GM19239 (cell line): ENCODE data around the gene TARP.

Source experiments
- DNase-seq: peaks from one replicate; pipeline ENCODE4 v3.0.0; 2011; ENCODE audit warnings: low spot score; ENCODE audit not compliant: insufficient read length
- FAIRE-seq: peaks from 2 replicates; lab custom pipeline; 2011; peaks lifted over from hg19 to GRCh38; lab: Jason Lieb, UNC

Gene TARP

DNA sequence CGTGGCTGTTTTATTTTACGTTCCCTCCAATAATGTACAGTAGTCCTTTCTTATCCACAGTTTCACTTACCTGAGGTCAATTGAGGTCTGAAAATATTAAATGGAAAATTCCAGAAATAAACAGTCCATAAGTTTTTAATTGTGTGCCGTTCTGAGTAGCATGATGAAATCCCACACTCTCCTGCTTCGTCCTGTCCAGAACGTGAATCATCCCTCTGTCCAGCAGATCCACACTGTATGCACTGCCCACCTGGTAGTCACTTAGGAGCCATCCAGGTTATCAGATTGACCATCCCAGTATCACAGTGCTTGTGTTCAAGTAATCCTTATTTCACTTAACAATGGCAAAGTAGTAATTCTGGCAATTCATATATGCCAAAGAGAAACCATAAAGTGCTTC, 49.0 kb downstream of the TARP start:
- DNase-seq (no peak), FAIRE-seq (no peak)

DNA sequence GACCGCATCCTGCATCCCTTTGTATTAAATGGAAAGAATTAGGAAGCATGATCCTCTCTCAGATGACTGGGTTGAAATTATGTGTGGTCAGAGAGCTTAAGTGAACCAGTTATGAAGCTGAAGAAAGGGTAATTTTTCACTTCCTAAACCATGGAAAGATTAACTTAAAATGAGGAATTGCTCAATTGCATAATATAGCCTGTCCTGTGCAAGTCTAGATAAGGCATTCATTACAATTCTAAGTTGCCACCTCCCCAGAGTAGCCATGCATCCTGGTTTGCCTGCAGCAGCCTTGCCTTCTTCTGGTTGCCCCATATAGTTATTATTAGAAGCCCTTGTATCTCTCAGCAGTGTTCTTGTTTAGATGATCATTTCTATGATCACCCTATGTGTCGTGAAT, 50.1 kb downstream of the TARP start:
- DNase-seq (no peak), FAIRE-seq (no peak)

DNA sequence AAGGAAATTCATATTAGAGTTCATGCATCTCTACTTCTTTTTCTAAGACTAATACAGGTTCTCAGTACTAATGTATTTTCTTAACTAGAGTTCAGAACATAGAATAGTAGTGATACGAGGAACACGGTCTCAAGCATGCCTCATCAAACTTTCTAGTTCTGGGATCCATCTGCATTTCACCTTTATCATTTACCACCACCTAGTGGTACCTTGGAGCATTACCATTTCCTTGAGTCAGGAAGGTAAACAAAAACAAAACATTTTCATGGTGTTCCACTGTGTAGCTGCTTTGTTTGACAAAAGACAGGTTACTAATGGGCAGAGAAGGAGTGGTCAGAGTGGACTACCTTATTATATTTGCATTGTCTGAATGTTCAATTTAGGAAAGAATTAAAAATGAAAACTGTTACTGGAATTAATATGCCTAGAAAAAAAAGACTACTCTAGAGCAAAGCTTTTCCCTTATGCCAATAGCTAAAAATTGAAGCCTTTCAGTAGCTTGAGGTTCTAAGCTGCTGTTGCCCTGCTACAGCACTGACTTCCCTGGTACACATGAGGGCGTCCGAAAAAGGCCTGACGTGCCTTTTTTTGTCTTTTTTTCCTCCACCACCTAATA, 50.8 kb downstream of the TARP start:
- peak; percentile 9 for DNase-seq
- peak; percentile 92 for FAIRE-seq

DNA sequence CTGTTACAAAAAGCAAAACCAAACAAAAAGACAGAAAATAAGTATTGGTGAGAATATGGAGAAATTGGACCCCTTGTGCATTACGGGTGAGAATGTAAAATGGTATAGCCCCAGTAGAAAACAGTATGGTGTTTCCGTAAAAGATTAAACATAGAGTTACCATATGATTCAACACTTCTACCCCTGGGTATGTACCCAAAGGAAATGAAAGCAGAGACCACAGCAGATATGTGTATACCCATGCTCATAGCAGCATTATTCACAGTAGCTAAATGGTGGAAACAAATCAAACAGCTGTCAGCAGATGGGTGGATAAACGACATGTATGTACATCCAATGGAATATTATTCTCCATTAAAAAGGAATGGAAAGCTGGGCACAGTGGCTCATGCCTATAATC, 53.0 kb downstream of the TARP start:
- FAIRE-seq = no peak
- DNase-seq = no peak

DNA sequence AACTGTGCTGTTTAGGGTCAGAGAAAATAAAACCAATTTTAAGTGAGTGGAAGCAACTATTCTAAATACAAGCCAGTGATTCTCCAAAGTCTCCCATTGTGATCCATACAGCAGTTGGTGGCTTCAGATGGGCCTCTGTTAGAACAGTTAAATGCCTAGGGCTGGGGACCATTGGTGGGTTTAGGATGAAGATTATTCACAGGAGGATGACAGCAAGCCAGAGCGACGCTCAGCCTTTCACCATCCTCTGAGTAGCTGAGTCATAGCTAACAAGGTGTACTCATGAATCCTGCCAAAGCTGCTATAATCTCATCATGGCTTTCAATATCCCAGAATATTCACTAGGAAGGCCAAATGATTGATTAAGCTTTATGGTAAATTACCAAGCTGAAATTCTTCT, 55.8 kb downstream of the TARP start:
- DNase-seq (no peak), FAIRE-seq (no peak)

DNA sequence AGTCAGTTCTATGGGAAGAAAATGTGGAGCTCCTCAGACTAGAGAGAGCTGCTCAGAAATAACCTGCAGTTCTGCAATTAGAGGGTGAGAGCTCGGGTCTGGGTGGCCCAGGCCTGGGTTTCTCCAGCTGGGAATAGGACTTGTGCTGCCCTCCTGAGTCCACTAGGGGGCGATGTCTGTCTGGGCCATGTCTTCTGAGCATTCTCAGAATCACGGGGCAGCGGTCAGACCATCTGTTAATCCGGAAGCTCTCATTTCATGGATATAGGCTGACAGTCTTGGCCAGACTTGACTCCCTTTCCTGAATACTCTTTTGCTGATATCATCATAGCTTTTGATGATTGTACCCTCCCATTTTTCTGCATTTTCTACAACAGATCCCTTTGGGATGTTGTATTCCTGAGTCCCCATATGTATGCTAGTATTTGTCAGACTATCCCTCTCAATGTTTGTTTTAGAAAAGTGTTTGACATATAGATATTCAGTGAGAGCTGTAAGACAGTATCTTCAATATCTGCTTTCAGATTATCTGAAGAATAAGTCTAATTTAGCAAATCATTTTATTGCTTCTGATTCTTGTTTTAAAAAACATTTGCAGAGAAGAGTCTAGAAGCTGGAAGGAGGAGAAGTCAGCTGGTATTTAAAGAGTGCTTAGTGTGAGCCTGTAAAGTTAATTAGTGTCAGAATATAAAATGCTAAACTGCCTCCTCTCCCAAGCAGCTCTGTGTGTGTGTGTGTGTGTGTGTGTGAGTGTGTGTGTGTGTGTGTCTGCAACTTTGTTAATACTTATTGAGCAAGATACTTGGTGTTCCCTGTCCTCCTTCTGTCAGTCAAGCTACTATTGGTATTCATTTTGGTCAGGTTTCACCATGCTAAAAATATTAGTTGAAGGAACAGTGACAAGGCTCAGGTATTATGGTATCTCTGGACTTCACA, 57.4 kb downstream of the TARP start:
- FAIRE-seq (peak; percentile 98), DNase-seq (peak; percentile 59)

DNA sequence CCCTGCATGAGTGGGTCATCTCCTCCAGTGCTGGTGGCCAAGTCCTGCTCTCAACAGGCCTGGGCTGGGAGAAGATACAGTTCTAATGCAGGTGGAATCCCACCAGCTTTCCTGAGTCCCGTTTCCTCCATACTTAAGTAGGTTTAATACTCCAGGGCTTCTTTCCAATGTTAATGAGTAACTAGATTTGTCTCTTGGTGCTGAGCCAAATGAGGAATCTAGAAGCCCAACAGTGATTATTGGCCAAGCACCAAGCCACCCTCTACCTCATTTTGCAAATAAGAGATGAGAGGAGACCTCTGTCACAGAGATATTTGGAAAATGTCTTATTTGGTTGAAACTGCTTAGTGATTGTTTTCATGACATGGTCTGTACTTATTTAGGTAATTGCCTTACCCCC, 58.3 kb downstream of the TARP start:
- no peak for DNase-seq
- FAIRE-seq = no peak

DNA sequence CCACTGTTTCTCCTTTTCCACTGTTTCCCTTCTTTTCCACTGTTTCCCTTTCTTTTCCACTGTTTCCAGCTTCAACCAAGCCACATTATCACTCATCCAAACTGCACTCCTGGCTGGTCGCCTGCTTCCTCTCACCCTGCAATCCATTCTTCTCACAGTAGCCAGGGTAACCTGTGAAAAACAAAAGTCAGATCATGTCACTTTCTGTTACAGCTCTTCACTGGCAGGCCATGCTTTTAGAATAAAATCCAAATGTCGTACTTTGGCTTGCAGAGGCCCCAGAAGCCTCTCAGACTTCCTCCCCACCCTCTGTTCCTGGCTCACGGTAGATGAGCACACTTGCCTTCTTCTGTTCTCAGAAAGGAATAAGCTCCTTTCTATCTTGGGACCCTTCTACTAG, 61.5 kb downstream of the TARP start:
- DNase-seq = no peak
- FAIRE-seq = peak; percentile 54

DNA sequence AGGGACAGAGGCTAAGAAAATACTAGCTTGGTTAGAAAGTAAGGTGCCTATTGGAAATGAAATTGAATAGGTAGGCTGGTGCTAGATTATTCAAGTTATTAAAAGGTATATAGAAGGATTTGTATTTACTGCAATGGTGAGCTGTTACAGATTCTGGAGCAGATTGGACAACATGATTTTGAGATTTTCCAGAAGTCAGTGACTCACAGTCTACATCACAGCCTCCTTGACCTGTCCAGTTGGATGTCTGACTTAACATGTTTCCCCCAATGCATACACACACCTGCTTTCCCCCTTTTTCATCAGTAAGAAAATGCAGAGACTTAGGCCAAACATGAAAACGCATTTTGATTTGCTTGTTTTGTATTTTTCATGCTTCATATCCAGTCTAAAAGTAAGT, 62.0 kb downstream of the TARP start:
- no peak for FAIRE-seq
- DNase-seq = no peak
